NT2/D1 (cell line): Measurements from ENCODE around the gene GRAP.
"Not testable (repeated sequence)": the region's sequence is repeated elsewhere in the genome, so short reads cannot be mapped to it uniquely, and the experiment has no call there.

Source experiments
- YY1 ChIP-seq: IDR thresholded peaks from 2 replicates; pipeline ENCODE4 v1.6.1; 2011; ENCODE audit not compliant: insufficient read length, insufficient read depth
- ZNF274 ChIP-seq: IDR thresholded peaks from 2 replicates; pipeline ENCODE4 v1.6.1; 2011; ENCODE audit warnings: mild to moderate bottlenecking, low read depth, low read length

- not testable (repeated sequence) for TF ChIP-seq ZNF274, YY1
Measured at GRCh38 chr17:19062009-19062717, 15.4 kb upstream of the GRAP start.
